Retina (tissue), 1 donor: ENCODE measurements around the gene VPS51.
"Not testable (repeated sequence)": the region's sequence is repeated elsewhere in the genome, so short reads cannot be mapped to it uniquely, and the experiment has no call there.

Source experiments
- DNase-seq: peaks from one replicate; pipeline ENCODE4 v3.0.0-alpha.2; 2016

VPS51 gene

DNA sequence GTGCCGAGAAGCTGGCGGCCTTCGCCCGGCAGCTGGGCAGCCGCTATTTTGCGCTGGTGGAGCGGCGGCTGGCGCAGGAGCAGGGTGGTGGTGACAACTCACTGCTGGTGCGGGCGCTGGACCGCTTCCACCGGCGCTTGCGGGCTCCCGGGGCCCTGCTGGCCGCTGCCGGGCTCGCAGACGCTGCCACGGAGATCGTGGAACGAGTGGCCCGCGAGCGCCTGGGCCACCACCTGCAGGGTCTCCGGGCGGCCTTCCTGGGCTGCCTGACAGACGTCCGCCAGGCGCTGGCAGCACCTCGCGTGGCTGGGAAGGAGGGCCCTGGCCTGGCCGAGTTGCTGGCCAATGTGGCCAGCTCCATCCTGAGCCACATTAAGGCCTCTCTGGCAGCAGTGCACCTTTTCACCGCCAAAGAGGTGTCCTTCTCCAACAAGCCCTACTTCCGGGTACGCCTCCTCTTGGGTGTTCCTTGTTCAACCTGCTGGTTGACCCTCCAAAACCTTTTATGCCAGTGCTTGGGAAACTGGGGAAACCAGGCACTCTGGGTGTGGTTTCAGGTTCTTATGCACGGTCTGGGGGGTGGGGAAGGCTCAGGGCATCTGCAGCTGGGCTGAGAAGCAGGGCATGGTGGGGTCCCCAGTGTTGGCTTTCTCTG lies 12.6 kb downstream of the VPS51 start:
- DNase-seq, result no peak

DNA sequence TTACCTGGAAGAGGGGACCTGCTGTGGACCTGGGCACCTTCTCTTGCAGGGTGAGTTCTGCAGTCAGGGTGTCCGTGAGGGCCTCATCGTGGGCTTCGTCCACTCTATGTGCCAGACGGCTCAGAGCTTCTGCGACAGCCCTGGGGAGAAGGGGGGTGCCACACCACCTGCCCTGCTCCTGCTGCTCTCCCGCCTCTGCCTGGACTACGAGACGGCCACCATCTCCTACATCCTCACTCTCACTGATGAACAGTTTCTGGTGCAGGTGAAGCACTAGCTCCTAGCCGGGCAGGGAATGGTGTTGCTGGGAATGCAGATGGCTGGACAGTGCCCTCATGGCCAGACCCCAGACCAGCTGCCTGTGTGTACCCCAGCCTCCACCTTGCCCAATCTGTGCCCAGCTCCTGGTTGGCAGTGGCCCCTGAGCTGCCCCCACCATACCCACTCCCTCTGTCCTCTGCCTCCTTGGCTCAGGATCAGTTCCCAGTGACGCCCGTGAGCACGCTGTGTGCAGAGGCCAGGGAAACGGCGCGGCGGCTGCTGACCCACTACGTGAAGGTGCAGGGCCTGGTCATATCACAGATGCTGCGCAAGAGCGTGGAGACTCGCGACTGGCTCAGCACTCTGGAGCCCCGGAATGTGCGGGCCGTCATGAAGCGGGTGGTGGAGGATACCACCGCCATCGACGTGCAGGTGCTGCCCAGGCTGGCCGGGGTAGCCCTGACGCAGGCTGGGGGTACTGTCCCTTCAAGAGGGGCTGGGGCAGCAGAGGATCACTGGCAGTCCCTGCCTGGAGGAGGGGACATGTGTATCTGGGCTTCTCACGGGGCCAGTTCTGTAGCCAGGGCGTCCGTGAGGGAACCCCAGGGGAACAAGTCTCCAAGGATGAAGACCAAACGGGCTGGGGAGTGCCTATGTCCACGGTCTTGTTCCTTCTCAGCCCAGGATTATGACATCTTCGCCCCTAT lies 13.5 kb downstream of the VPS51 start:
- DNase-seq, result no peak

DNA sequence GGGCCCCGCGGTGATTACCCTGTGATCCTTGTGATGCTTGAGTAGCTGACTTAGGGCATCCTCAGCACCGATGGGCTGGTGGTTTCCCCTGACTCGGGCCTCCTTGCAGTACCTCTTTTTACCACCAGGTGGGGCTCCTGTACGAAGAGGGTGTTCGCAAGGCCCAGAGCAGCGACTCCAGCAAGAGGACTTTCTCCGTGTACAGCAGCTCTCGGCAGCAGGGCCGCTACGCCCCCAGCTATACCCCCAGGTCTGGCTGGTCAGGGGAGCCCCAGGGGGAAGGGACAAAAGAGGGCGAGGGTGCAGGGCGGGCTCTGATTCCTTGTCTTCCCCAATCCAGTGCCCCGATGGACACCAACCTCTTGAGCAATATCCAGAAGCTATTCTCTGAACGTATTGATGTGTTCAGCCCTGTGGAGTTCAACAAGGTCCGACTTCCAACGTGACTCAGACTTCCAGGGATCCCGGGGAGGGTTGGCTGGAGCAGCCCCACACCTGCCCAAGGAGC lies 14.4 kb downstream of the VPS51 start:
- DNase-seq, result peak; percentile 91

DNA sequence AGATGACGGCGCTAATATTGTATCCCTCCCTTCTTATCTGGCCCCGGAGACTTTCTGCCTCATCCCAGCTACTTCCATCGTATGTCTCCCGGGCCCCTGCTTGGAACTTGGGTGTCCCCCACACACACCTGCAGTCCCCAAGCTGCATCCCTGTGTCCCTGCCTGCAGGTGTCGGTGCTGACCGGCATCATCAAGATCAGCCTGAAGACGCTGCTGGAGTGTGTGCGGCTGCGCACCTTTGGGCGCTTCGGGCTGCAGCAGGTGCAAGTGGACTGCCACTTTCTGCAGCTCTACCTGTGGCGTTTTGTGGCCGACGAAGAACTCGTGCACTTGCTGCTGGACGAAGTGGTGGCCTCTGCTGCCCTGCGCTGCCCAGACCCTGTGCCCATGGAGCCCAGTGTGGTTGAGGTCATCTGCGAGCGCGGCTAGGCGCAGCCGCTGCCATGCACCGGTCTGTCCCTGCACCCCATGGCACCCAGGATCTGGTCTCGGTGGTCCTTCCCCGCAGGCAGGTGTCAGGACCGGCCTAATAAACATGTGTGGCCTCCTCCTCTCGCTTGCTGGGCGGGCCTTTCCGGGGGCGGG lies 15.2 kb downstream of the VPS51 start:
- no peak for DNase-seq

DNA sequence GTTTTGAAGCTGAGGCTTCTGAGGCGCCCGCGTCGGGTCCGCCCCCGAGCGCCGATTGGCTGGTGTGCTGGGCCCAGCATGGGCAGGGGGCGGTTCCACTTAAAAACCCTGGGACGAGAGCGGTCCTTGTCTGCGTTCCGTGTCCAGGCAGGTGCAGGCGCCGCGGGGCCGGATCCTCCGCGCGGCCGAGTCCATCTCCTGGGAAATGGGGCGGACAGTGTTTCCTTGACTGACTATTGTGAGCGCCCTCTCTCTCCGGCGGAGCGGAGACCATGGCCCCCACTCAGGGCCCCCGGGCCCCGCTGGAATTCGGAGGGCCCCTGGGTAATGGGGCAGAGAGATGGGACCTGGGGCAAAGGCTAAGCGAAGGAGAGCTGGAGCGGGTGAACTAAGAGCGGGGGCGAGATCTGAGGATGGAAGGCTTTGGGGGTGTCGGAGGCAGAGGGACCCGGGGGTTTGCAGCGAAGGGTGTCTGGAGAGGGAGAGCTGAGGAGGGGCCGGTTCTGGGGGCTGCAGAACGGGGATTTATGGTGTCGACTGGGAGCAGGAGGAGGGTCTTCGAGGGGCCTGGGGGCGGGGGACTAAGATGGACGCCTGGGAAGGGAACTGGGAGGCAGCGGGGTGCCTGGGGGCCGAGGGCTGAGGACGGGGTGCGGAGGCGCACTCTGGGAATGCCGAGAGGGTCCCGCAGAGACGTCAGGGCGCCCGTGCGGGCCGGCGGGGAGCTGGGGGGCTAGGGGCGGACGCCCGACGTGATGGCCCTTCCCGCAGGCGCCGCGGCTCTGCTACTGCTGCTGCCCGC lies 15.9 kb downstream of the VPS51 start, which contains the start of gene TM7SF2:
TSS of gene TM7SF2 (plus strand) at position 129 of the 802 bp plus-strand sequence. CDS start at position 273, 144 bp downstream.
- peak; percentile 95 for DNase-seq

DNA sequence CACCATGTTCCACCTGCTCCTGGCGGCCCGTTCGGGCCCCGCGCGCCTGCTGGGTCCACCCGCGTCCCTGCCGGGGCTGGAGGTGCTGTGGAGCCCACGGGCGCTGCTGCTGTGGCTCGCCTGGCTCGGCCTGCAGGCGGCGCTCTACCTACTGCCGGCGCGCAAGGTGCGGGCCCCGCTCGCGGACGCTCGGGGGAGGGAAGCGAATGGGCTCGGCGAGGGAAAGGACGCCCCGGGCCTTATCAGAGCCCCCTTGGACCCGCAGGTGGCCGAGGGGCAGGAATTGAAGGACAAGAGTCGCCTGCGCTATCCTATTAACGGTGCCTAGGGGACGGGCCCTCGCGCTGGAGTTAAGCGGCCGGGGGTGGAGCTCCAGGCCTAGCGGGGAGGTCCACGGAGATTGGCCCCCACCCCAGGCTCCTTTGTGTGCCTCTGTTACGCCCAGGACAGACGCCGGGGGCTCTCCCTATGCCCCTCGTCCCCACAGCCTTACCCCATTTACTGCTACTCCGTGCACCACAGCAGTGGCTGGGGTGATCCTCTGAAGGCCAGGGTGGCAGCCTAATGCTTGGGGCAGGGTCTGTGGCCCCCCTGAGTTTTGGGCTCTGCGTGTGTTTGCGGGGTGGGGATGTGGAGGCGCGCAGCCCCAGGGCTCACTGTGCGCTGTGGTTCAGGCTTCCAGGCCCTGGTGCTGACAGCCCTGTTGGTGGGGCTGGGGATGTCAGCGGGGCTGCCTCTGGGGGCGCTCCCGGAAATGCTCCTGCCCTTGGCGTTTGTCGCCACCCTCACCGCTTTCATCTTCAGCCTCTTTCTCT lies 16.7 kb downstream of the VPS51 start:
- peak; percentile 89 for DNase-seq

DNA sequence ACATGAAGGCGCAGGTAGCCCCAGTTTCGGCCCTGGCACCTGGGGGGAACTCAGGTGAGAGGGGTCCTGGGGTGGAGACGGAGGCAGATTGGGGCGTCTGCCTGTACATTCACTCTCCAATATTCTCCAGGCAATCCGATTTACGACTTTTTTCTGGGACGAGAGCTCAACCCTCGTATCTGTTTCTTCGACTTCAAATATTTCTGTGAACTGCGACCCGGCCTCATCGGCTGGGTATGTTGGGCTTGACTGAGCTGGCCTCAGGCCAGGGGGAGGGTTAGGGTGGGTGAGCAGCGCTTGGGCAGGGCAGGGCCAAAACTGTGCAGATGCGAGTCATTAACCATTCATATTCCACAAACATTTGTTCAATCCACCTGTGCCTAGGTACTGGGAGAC lies 17.3 kb downstream of the VPS51 start:
- DNase-seq, result no peak

DNA sequence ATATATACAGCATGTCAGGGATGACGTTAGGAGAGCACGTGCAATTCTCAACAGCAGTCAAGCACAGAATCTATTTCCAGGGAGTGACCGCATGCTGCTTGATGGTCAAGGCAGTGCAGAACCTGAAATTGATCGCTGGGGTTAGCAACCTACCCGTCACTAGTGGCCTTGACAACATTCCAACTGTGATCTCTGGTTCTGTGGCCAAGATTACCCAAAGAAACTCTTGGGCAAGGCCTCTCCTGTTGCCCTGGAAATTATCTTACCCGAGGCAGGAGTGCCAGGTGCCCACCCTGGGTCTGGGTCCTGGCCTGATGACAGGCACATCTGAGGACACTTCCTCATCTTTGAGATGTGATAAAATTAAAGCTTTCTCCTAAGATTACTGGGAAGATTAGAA lies 17.8 kb downstream of the VPS51 start:
- no peak for DNase-seq

DNA sequence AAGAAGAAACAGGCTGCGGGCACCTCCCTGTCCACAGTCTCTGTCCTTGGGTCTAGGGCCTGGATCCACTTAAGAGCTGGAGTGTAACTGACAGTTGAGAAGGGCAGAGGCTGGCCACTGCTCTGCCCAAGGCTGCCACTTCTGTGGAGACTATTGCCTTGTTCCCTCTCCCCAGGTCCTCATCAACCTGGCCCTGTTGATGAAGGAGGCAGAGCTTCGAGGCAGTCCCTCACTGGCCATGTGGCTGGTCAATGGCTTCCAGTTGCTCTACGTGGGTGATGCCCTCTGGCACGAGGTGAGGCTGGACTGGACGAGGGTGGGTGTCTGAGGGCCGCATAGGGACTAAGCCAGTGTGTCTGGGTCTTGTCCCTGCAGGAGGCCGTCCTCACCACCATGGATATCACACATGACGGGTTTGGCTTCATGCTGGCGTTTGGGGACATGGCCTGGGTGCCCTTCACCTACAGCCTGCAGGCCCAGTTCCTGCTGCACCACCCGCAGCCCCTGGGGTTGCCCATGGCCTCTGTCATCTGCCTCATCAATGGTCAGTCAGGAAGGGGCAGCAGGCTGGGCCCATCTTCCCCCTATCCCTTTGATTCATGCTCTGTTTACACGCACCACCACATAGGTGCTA lies 18.6 kb downstream of the VPS51 start:
- no peak for DNase-seq

DNA sequence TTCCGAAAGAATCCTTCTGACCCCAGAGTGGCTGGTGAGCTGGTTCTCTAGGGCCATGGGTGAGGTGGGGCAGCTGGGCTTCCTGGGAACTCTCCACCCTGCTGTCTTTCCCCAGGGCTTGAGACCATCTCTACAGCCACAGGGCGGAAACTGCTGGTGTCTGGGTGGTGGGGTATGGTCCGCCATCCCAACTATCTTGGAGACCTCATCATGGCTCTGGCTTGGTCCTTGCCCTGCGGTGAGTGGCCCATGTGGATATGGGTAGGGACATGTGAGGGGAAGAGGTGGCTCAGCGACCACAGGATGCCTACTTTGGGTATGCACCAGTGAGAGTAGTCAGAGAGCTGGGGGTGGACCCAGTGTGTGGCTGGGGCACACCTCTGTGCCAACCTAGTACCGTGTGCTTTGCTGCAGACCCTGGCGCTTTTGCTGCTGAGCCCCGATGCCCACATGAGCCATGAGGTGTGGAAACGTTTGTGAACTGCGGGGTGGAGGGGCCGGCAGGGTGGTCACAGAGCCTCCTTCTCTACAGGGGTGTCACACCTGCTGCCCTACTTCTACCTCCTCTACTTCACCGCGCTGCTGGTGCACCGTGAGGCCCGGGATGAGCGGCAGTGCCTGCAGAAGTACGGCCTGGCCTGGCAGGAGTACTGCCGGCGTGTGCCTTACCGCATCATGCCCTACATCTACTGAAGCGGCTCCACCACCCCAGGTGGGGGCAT lies 19.5 kb downstream of the VPS51 start:
- no peak for DNase-seq

DNA sequence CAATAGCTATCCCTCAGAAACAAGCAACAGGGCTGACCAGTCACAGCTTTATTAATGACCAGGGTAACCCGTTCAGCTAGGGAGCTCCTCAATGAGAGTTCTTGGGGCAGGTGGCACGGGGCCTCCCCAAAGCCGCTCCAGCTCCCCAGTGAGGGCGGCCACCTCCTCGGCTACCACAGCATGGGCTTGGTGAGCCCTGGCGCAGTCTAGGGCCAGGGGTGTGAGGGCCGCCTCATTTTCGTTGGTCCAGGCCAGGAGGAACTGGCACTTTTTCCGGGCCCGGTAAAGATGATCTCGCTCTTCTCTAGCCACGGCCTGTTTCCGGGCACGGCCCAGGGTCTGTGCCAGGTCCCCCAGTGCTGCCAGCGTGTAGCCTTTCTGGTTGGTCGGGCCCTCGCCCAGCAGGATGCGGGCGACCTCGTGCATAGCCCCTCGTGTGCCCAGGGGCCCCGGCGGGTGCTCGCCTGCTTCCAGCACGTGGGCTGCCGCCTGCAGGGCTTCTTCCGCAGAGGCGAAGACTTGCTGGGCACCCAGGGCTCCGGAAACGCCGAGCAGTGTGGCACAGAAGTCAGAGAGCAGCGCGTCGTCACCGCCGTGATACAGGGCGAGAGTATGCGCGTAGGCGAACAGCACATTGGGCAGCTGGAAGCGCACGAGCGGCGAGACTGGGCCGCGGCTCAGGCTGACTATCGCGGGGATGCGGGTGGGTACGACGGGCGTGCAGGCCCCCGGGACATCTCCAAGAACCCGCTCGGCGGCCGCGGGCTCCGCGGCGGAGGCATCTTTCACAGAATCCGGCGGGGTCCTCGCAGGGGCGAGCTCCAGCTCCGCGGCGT lies 20.6 kb downstream of the VPS51 start:
- no peak for DNase-seq

DNA sequence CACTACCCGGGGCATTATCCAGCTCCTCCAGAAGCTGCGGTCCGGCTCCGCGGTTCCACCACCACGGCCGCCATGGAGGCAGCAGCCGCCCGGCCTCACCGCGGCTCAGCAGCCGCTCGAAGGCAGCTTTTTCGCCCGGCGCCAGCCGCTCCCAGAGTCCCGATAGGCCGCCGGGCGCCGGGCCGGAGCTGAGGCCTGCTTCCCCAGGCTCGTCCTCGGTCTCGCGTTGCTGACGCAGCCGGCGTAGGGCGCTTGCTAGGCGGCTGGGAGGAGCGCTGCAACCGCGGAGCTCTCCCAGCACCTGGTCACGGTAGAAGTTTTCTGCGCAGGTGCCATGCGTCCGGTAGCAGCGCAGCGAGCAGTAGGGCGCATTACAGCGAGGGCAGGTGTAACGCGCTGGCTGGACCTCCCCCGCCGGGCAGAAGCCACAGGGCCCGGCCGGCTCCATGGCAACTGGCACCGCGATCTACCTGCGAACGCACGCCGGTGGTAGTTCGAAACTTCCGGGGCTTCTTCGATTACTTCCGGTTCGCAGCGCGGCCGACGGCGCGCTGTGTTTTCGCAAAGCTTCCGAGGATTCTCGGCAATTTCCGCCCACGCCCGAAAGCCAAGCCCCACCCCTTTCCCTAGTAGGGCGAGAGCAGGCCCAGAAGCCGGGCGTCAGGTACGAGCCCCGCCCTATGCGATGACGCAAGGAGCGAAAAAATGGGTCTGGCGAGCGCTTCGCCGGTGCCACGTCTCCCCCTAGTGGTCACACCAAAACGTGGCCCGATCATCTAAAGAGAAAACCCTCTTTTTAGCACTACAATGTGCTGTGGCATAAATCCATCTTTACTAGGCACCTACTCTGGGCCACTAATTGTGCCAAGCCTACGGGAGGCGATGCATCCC lies 21.4 kb downstream of the VPS51 start, which contains the start of gene ZNHIT2:
TSS of gene ZNHIT2 (minus strand) at position 496 of the 891 bp plus-strand sequence. CDS start at position 448, 48 bp downstream.
- peak; percentile 97 for DNase-seq

DNA sequence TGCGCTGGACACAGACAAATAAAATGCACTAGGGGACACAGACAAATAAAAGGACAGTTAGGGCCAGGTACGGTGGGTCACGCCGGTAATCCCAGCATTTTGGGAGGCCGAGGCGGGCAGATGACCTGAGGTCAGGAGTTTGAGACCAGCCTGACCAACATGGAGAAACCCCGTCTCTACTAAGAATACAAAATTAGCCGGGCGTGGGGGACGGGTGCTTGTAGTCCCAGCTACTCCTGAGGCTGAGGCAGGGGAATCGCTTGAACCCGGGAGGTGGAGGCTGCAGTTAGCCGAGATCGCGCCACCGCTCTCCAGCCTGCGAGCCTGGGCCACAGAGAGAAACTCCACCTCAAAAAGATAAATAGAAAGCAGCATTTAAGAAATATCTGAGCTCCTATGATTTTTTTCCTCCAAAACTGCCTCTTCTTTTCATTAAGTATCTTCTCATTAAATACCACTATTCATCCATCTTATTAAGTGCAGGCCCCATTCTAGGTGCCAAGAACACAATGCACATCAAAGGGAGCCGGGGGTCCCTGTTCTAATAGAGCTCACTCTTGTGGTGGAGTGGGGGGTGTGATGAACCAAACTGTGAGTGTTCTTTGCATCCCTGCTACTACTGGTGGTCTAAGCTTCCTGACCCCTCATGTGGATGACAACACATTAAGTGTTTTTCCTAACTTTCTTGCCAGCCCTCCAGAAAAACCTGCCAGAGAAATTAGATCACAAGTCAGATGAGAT lies 22.3 kb downstream of the VPS51 start:
- no peak for DNase-seq

DNA sequence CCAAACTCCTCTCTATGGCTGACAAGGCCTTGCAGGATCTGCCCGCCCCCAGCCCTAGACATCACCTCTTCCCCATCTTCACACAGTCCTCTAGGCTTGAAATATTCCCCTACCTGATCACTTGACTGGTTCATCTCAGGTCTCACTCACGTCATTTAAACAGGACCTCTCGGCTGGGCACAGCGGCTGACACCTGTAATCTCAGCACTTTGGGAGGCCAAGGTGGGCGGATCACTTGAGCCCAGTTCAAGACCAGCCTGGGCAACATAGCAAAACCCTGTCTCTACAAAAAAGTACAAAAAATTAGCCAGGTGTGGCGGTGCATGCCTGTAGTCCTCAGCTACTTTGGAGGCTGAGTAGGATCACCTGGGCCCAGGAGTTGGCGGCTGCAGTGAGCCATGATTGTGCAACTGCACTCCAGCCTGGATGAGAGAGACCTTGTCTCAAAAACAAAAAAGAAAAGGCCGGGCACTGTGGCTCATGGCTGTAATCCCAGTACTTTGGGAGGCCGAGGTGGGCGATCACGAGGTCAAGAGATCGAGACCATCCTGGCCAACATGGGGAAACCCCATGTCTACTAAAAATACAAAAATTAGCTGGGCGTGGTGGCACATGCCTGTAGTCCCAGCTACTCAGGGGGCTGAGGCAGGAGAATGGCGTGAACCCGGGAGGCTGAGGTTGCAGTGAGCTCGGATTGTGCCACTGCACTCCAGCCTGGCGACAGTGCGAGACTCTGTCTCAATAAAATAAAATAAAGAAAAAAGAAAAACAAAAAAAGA lies 23.1 kb downstream of the VPS51 start:
- DNase-seq, result not testable (repeated sequence)

DNA sequence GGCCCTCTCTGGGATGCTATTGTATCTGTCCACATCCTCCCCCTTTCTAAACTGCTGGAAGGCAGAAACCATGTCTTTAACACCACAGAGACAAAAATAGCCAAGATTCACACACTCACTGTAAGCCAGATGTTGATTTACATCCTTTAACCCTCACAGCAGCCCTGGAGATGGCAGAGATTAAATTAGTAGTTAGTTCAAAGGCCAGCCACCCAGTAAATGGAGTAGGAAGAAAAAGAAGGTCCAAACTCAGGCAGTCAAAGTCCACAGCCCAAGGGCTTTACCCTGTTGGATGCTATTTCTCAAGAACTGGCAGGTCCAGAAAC lies 23.6 kb downstream of the VPS51 start:
- DNase-seq, result no peak

DNA sequence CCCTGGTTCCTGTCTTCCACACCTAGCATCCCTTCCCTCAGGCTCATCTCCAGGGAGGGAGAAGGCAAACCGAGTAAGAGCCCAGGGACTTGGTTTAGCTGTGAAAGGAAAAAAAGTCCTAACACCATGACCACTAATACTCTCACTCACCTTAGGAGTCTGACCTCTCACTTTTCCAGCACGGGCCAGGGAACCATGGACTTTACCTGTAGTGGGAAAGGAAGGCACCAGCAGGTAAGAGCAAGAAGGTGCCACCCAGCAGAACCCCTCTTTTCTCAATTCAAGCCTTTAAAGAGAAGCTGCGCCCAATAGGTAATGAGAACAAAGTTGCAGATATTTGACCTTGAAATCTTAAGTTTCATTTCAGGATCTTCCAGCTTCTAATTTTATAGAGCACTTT lies 24.8 kb downstream of the VPS51 start:
- DNase-seq, result no peak

DNA sequence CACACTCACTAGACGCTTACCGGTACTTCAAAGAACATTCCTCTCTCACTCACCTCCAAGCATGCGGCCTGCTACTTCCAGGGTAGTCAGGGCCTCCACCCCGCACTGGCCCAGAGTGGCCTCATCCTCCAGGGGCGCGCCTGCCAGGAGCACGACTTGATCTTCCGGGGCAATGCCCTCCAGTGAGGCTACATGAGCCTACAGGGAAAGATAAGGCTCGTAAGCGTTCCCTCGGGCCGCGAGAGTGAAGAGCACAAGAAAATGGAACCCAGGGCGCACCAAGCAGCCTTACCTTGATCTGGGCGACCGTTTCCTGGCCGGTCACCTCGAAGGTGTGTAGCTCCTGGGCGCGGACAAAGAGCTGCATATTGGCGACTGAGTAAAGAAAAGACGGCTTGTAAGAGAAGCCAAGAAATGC lies 25.4 kb downstream of the VPS51 start:
- DNase-seq, result peak; percentile 23
